Measurements from ENCODE around the gene DMRTC2. TPM values are rescaled to one million over a fixed set of nuclear protein-coding genes. Genes with fewer than 3 reads are reported as not detected.

DMRTC2 gene
- polyA plus RNA-seq, 1 donor (not counting 4 experiments of a cell fraction or from before 2014, with no cell fraction given): not detected

GRCh38 chr19:41839211-41839610, 5.6 kb upstream of the DMRTC2 start:
- H3K9me3 ChIP-seq (ENCODE audit: control insufficient read depth, low read depth, low read length): no peaks in the 10 kb centered on the region
- TF ChIP-seq CTCF (optimal IDR thresholded peaks at IDR 0.05 in 1 of 3, IDR thresholded peaks at IDR 0.05 in 1 of 3, conservative IDR thresholded peaks at IDR 0.05 in 1 of 3; ENCODE audit: extremely low read depth in 1 of 3, insufficient read depth in 2 of 3, low read length in 3 of 3) (no peak), EZH2 (IDR thresholded peaks at IDR 0.05; ENCODE audit: low read length) (no peak)
- no peak overlapping the region for H3K9ac ChIP-seq (ENCODE audit: control insufficient read depth, extremely low read depth, insufficient read depth, low read length)
- no peaks in the 10 kb centered on the region for H3K36me3 ChIP-seq (ENCODE audit: control insufficient read depth in 2 of 2, extremely low read depth in 1 of 2, insufficient read depth in 2 of 2, low read length in 2 of 2)
- DNase-seq (ENCODE audit: low read depth, low spot score) (no peak), FAIRE-seq (no peak)
- H4K20me1 ChIP-seq (ENCODE audit: control insufficient read depth, extremely low read depth, insufficient read depth, low read length): no peaks in the 10 kb centered on the region
- H3K4me2 ChIP-seq (ENCODE audit: control insufficient read depth, extremely low read depth, insufficient read depth, low read depth, low read length): no peak overlapping the region
- peaks cover 17% of the 10 kb centered on the region for H3K27me3 ChIP-seq (ENCODE audit: control insufficient read depth, extremely low read depth, insufficient read depth, low read length)
- no peak overlapping the region for H3K4me3 ChIP-seq (ENCODE audit: control insufficient read depth in 2 of 3, extremely low read depth in 1 of 3, insufficient read depth in 2 of 3, low read depth in 1 of 3, low read length in 3 of 3)
- no peak overlapping the region for H2AFZ ChIP-seq (ENCODE audit: control insufficient read depth, low read length)
- no peaks in the 10 kb centered on the region for H3K79me2 ChIP-seq (ENCODE audit: control insufficient read depth, insufficient read depth, low read length)
- no peaks in the 10 kb centered on the region for H3K4me1 ChIP-seq (ENCODE audit: control insufficient read depth, extremely low read depth, insufficient read depth, low read length)
- H3K27ac ChIP-seq (ENCODE audit: control insufficient read depth, insufficient read depth, low read length): no peak overlapping the region
- H3K9me1 ChIP-seq (ENCODE audit: control insufficient read depth, extremely low read depth, insufficient read depth, low read length): no peaks in the 10 kb centered on the region
- dilution Hi-C loops (cut with MboI; ENCODE audit: extremely low pct_ligation_motif_present, low sequenced_read_pairs): no loop called here

- Histone ChIP-seq H3K4me1 (ENCODE audit: control insufficient read depth, extremely low read depth, insufficient read depth, low read length) (no peaks in the 10 kb centered on the region), H3K4me2 (ENCODE audit: control insufficient read depth, extremely low read depth, insufficient read depth, low read depth, low read length) (no peak overlapping the region), H3K9me3 (ENCODE audit: control insufficient read depth, low read depth, low read length) (no peaks in the 10 kb centered on the region), H2AFZ (ENCODE audit: control insufficient read depth, low read length) (no peak overlapping the region), H3K9me1 (ENCODE audit: control insufficient read depth, extremely low read depth, insufficient read depth, low read length) (no peaks in the 10 kb centered on the region), H3K79me2 (ENCODE audit: control insufficient read depth, insufficient read depth, low read length) (no peaks in the 10 kb centered on the region), H3K27me3 (ENCODE audit: control insufficient read depth, extremely low read depth, insufficient read depth, low read length) (peaks cover 6% of the 10 kb centered on the region), H3K36me3 (ENCODE audit: control insufficient read depth in 2 of 2, extremely low read depth in 1 of 2, insufficient read depth in 2 of 2, low read length in 2 of 2) (no peaks in the 10 kb centered on the region), H3K27ac (ENCODE audit: control insufficient read depth, insufficient read depth, low read length) (no peak overlapping the region), H3K4me3 (ENCODE audit: control insufficient read depth in 2 of 3, extremely low read depth in 1 of 3, insufficient read depth in 2 of 3, low read depth in 1 of 3, low read length in 3 of 3) (no peak overlapping the region), H3K9ac (ENCODE audit: control insufficient read depth, extremely low read depth, insufficient read depth, low read length) (no peak overlapping the region), H4K20me1 (ENCODE audit: control insufficient read depth, extremely low read depth, insufficient read depth, low read length) (no peaks in the 10 kb centered on the region)
- FAIRE-seq (no peak), DNase-seq (ENCODE audit: low read depth, low spot score) (no peak)
- dilution Hi-C loops (cut with MboI; ENCODE audit: extremely low pct_ligation_motif_present, low sequenced_read_pairs): no loop called here
- TF ChIP-seq CTCF (optimal IDR thresholded peaks at IDR 0.05 in 1 of 3, IDR thresholded peaks at IDR 0.05 in 1 of 3, conservative IDR thresholded peaks at IDR 0.05 in 1 of 3; ENCODE audit: extremely low read depth in 1 of 3, insufficient read depth in 2 of 3, low read length in 3 of 3) (no peak), EZH2 (IDR thresholded peaks at IDR 0.05; ENCODE audit: low read length) (no peak)
Measured at GRCh38 chr19:41843371-41843770, 1.5 kb upstream of the DMRTC2 start.

All from keratinocyte (primary cell).